Mononuclear cell (primary cell): ENCODE results near the gene TMEM271. TPM values are rescaled to one million over a fixed set of nuclear protein-coding genes. Genes with fewer than 3 reads are reported as not detected.
"Not testable (repeated sequence)": the region's sequence is repeated elsewhere in the genome, so short reads cannot be mapped to it uniquely, and the experiment has no call there.

Source experiments
- H3K27me3 ChIP-seq: 2 replicates; pipeline ENCODE4 v1.6.0; 2011; ENCODE audit warnings: low read length, control low read depth; ENCODE audit not compliant: insufficient read depth
- H3K4me1 ChIP-seq: 2 replicates; pipeline ENCODE4 v1.5.1; 2011; ENCODE audit warnings: mild to moderate bottlenecking, low read length, control low read depth; ENCODE audit not compliant: insufficient read depth
- H3K4me3 ChIP-seq: 2 replicates; pipeline ENCODE4 v1.5.1; 2011; ENCODE audit warnings: mild to moderate bottlenecking, low read length, moderate library complexity
- H3K9me3 ChIP-seq: 2 replicates; pipeline ENCODE4 v1.5.1; 2011; ENCODE audit warnings: low read depth, mild to moderate bottlenecking, control low read depth, low read length
- total RNA-seq: library from RNA; depleted of rRNA; stranded (reverse); fragments of >200 nt; gene quantifications from one replicate; pipeline ENCODE4 v1.2.3, GENCODE V29; 2012

Gene TMEM271
- total RNA-seq, 1 donor = not detected

- H3K4me1 ChIP-seq, H3K9me3 ChIP-seq, H3K27me3 ChIP-seq, H3K4me3 ChIP-seq: not testable (repeated sequence)
Observed at GRCh38 chr4:565614-566013, 10.5 kb downstream of the TMEM271 start.

DNA sequence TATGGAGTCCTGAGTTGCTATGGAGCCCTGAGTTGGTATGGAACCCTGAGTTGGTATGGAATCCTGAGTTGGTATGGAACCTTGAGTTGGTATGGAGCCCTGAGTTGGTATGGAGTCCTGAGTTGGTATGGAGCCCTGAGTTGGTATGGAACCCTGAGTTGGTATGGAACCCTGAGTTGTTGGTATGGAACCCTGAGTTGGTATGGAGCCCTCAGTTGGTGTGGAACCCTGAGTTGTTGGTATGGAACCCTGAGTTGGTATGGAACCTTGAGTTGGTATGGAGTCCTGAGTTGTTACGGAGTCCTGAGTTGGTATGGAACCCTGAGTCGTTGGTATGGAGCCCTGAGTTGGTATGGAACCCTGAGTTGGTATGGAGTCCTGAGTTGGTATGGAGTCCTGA lies 13.6 kb downstream of the TMEM271 start:
- not testable (repeated sequence) for H3K4me1 ChIP-seq, H3K9me3 ChIP-seq, H3K27me3 ChIP-seq, H3K4me3 ChIP-seq

- H3K4me1 ChIP-seq = no peaks in the 10 kb centered on the region
Observed at GRCh38 chr4:561426-561825, 14.7 kb downstream of the TMEM271 start.

GRCh38 chr4:560731-561291 lies 15.3 kb downstream of the TMEM271 start:
- H3K9me3 ChIP-seq = no peaks in the 10 kb centered on the region
- no peaks in the 10 kb centered on the region for H3K4me1 ChIP-seq
- no peaks in the 10 kb centered on the region for H3K27me3 ChIP-seq
- H3K4me3 ChIP-seq = no peak overlapping the region

More at GRCh38 chr4:561426-561825, 14.7 kb downstream of the TMEM271 start:
- Histone ChIP-seq H3K4me3 (no peak overlapping the region), H3K27me3 (no peaks in the 10 kb centered on the region), H3K9me3 (no peaks in the 10 kb centered on the region)

DNA sequence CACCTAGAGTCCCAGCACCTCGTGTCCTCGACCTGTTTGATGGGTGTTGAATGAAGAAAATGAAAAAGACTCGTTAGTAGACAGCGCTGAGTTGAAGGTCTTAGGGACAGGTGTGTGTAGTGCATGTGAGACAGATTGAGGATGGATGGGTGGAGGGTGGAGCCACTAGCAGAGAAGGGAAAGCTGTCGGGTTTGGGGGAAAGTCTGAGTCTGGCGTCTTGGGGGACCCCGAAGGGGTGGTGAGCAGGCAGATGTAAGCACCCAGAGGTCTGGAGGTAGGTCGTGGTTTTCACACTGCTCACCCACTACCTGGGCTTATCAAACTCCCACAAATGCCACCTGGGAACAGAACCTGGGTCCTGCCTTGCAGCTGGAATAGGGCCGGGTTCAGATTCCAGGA lies 16.0 kb downstream of the TMEM271 start:
- H3K4me3 ChIP-seq = no peak overlapping the region
- H3K27me3 ChIP-seq = no peaks in the 10 kb centered on the region
- no peaks in the 10 kb centered on the region for H3K4me1 ChIP-seq
- no peaks in the 10 kb centered on the region for H3K9me3 ChIP-seq

DNA sequence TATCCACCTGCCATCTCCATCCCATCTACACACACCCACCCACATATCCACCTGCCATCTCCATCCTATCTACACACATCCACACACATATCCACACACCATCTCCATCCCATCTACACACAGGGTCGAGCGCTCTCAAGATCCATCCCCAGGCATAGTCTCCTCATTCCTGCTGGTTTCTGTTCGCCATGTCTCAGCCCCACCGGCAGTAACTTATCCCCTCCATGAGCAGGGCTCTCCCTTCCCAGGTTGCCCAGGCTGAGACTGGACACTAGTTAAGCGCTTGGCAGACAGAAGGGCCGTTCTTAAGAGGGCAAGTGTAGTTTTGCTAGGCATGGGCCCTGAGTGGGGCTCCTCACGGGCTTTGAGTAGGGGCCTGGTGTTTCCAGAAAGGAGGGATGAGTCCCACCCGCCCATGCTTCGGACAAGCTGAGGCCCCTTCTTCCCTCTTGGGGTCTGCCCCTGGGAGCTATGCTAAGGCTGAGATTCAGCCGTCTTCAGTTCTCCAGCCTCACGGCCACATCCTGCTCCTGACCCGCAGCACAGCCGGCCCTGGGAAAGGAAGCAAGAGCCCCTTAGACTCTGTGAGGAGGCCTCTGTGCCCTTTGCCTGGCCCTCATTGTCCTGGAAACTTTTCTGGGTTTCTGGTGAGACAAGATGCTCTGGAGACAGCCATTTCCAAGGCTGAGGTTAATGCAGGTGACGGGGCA lies 20.4 kb downstream of the TMEM271 start:
- no peaks in the 10 kb centered on the region for H3K4me1 ChIP-seq
- peaks cover 2% of the 10 kb centered on the region for H3K27me3 ChIP-seq
- no peaks in the 10 kb centered on the region for H3K9me3 ChIP-seq

GRCh38 chr4:554793-555320 lies 21.2 kb downstream of the TMEM271 start:
- H3K9me3 ChIP-seq, H3K27me3 ChIP-seq, H3K4me3 ChIP-seq, H3K4me1 ChIP-seq: not testable (repeated sequence)

More for the DNA sequence above, 20.4 kb downstream of the TMEM271 start:
- H3K4me3 ChIP-seq = no peak overlapping the region

DNA sequence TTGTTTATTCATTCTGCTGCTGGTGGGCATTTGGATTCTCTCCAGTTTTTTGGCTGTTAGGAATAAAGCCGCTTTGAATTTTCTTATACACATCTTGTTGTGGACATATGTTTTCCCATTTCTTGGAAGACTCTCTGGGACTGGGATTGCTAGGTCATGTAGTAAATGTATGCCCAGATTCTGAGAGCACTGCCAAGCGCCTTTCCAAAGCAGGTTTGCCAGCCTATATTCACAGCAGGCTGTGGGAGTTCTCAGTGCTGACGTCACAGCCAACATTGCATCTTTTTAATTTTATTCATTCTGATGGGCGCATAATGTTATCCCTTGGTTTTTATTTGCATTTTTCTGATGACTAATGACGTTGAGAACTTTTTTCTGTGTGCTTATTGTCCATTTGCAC lies 24.1 kb downstream of the TMEM271 start:
- Histone ChIP-seq H3K9me3 (no peaks in the 10 kb centered on the region), H3K4me1 (no peaks in the 10 kb centered on the region), H3K4me3 (no peak overlapping the region), H3K27me3 (peaks cover 6% of the 10 kb centered on the region)

DNA sequence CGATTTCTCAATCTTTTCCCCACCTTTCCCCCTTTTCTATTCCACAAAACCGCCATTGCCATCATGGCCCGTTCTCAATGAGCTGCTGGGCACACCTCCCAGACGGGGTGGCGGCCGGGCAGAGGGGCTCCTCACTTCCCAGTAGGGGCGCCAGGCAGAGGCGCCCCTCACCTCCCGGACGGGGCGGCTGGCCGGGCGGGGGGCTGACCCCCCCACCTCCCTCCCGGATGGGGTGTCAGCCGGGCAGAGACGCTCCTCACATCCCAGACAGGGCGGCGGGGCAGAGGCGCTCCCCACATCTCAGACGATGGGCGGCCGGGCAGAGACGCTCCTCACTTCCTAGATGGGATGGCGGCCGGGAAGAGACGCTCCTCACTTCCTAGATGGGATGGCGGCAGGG lies 25.8 kb downstream of the TMEM271 start:
- not testable (repeated sequence) for H3K4me1 ChIP-seq, H3K9me3 ChIP-seq, H3K4me3 ChIP-seq, H3K27me3 ChIP-seq

DNA sequence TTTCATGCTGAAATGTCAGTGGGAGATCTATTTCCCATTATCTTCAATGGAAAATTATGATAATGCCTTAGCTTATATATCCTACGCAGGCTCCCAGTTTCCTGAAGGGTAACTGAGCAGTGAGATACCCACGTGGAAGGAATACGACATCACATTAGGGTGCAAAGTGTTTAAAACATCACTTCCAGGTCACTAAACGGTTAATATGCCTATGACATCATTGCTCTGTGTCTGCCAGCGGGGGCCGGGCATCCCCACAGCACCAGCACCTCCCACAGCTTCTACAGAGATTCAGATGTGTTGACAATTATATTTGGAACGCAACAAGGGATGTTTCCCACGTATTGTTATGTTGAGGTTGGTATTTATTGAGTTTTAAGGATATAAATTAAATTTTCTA lies 27.1 kb downstream of the TMEM271 start:
- H3K9me3 ChIP-seq = no peaks in the 10 kb centered on the region

DNA sequence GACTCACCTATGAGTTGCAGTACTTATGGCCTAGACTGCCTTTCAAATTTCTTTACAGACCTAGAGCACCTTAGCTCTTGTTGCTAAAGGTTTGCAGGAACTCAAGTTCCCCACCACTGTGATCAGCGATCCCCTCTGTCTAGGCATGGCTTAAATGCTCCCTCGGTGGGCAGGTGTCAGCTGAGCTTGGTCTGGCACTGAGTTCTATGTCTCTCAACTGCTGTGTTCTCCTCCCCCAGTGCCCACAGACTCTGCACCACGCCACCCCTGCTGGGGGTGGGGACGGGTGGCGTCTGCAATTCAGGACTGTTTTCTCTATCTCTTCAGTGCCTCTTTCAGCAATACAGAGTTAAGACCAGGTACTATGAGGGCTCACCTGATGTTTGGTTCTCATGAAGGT lies 30.5 kb downstream of the TMEM271 start:
- Histone ChIP-seq H3K4me1 (no peaks in the 10 kb centered on the region), H3K27me3 (peaks cover 3% of the 10 kb centered on the region), H3K4me3 (no peak overlapping the region), H3K9me3 (no peaks in the 10 kb centered on the region)

More for the DNA sequence above, 27.1 kb downstream of the TMEM271 start:
- Histone ChIP-seq H3K4me1 (no peaks in the 10 kb centered on the region), H3K27me3 (peaks cover 6% of the 10 kb centered on the region), H3K4me3 (no peak overlapping the region)

- Histone ChIP-seq H3K27me3 (peaks cover 3% of the 10 kb centered on the region), H3K9me3 (no peaks in the 10 kb centered on the region), H3K4me1 (no peaks in the 10 kb centered on the region), H3K4me3 (no peak overlapping the region)
Observed at GRCh38 chr4:544386-545105, 31.5 kb downstream of the TMEM271 start.

DNA sequence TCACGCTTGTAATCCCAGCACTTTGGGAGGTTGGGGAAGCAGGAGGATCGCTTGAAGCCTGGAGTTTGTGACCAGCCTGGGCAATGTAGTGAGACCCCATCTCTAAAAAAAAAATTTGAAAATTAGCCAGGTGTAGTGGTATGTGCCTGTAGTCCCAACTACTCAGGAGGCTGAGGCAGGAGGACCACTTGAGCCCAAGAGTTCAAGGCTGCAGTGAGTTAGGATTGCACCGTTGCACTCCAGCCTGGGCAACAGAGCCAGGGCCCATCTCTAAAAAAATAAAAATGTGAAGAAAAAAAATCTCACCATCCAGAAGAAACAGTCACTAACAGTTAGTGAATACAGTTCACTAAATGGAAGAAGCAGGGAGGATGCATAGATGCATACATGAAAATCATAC lies 34.8 kb downstream of the TMEM271 start:
- Histone ChIP-seq H3K27me3 (no peaks in the 10 kb centered on the region), H3K4me3 (no peak overlapping the region), H3K9me3 (no peaks in the 10 kb centered on the region), H3K4me1 (no peaks in the 10 kb centered on the region)

GRCh38 chr4:538542-539142 lies 37.5 kb downstream of the TMEM271 start:
- Histone ChIP-seq H3K4me3 (no peak overlapping the region), H3K9me3 (no peaks in the 10 kb centered on the region), H3K4me1 (no peaks in the 10 kb centered on the region), H3K27me3 (no peaks in the 10 kb centered on the region)
